Measurements from ENCODE around the gene DHDDS.
"Not testable (repeated sequence)": the region's sequence is repeated elsewhere in the genome, so short reads cannot be mapped to it uniquely, and the experiment has no call there.

The DHDDS gene, protein sequence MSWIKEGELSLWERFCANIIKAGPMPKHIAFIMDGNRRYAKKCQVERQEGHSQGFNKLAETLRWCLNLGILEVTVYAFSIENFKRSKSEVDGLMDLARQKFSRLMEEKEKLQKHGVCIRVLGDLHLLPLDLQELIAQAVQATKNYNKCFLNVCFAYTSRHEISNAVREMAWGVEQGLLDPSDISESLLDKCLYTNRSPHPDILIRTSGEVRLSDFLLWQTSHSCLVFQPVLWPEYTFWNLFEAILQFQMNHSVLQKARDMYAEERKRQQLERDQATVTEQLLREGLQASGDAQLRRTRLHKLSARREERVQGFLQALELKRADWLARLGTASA

DNA sequence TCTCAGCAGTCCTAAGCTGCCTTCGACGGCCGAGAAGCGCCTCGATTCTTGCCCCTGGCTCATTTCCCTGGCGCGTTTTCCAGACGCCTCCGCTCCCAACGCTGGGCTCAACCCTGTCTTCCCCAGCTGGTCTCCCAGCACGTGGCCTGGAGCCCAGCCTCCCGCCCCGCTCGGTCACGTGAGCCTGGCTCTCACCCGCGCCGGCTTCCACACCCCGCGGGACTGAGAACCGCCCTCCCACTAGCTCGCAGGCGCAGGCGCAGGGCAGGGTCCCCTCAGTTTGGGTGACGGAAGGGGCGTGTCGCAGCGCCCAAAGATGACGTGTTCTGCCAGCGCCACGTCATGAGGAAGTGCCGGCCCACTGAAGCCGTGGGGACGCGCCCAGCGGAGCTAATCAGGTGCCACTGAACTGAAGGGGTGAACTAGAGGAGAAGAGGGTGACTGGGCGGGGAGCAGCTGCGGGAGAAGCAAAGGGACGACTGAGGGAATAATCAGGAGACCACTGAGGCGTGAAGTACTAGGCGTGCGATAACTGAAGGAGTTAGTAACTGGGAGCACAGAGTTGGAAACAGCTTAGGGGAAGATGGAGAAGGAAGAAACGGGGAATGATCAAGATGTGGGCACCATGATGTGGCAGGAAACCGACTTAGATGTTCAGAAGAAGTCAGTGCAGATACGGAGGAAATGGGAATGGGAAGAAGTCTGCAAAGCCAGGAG lies at the start of gene DHDDS:
DHDDS (plus strand) TSS at position 343 of the 717 bp plus-strand sequence. CDS start 625 bp downstream, outside the sequence.
- DNase-seq (peak; percentile 98), ATAC-seq (peak; percentile 97)
- Mint-ChIP-seq H3K4me1 (peaks cover 33% of the 10 kb centered on the region), H3K27ac (peak within 1 kb of the TSS; percentile 92), H3K27me3 (no peaks in the 10 kb centered on the region), H3K4me3 (peak within 1 kb of the TSS; percentile 98), H3K36me3 (ENCODE audit: low read depth) (peaks cover 8% of the 10 kb centered on the region), H3K9me3 (no peaks in the 10 kb centered on the region)

DNA sequence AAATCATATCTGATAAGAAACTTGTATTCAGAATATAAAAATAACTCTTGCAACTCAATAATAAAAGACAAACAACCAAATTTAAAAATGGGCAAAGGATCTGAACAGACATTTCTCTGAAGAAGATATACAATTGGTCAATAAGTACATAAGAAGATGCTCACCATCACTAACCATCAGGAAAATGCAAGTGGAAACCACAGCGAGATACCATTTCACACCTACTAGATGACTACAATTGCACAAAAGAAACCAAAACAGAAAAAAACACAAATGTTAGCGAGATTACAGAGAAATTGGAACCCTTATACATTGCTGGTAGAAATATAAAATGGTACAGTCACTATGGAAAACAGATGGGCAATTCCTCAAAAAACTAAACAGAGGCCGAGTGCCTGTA lies 48.0 kb upstream of the DHDDS start:
- H3K27me3 Mint-ChIP-seq, result peaks cover 2% of the 10 kb centered on the region
- peak overlapping the region; percentile 7 for H3K4me3 Mint-ChIP-seq
- ATAC-seq (no peak), DNase-seq (no peak)
- no peaks in the 10 kb centered on the region for H3K9me3 Mint-ChIP-seq
- peak overlapping the region; percentile 4 for H3K27ac Mint-ChIP-seq
- H3K36me3 Mint-ChIP-seq (ENCODE audit: low read depth), result no peaks in the 10 kb centered on the region
- H3K4me1 Mint-ChIP-seq, result peaks cover 53% of the 10 kb centered on the region

GRCh38 chr1:26385063-26385462 lies 47.1 kb upstream of the DHDDS start:
- H3K36me3 Mint-ChIP-seq (ENCODE audit: low read depth); DNase-seq; H3K27ac Mint-ChIP-seq; H3K27me3 Mint-ChIP-seq; H3K9me3 Mint-ChIP-seq; H3K4me3 Mint-ChIP-seq; ATAC-seq: not testable (repeated sequence)
- H3K4me1 Mint-ChIP-seq, result peaks cover 56% of the 10 kb centered on the region

- no peak overlapping the region for H3K4me3 Mint-ChIP-seq
- H3K36me3 Mint-ChIP-seq (ENCODE audit: low read depth), result no peaks in the 10 kb centered on the region
- ATAC-seq, result peak; percentile 57
- peaks cover 3% of the 10 kb centered on the region for H3K27me3 Mint-ChIP-seq
- H3K27ac Mint-ChIP-seq, result peak overlapping the region; percentile 27
- peaks cover 64% of the 10 kb centered on the region for H3K4me1 Mint-ChIP-seq
- no peak for DNase-seq
- H3K9me3 Mint-ChIP-seq, result no peaks in the 10 kb centered on the region
Observed at GRCh38 chr1:26387447-26387846, 44.7 kb upstream of the DHDDS start.

DNA sequence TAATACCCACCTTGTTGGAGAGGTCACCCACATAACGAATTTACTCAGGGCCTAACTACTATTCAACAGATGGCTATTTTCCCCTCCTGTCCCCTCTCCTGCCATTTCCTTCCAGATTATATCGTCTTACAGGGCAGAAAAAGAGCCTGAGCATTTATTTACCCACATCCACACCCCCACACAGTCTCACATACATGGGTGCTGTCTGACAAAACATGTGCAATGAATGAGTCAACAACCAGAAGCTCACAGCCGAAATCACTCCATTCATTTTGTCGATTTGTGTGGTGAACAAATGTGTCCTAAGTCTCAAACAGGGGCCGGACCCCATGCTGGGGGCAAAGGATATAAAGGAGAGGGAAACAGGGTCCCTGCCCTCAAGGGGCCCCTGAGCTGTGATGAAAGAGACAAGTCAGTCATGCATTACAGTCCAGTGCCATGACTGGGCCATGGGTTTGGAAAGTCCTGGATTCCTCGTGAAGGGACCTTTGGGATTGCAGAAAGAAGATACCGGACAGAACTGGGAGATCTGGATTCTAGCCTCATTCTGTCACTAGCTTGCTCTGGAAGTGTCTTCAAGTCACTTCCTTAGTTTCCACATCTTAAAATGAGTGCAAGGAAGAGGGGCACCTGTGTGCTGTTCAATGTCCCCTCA lies 43.2 kb upstream of the DHDDS start:
- Mint-ChIP-seq H3K4me1 (peaks cover 63% of the 10 kb centered on the region), H3K9me3 (no peaks in the 10 kb centered on the region), H3K27me3 (peaks cover 3% of the 10 kb centered on the region), H3K4me3 (no peak overlapping the region), H3K27ac (peak overlapping the region; percentile 4), H3K36me3 (ENCODE audit: low read depth) (no peaks in the 10 kb centered on the region)
- no peak for DNase-seq
- peak; percentile 52 for ATAC-seq

DNA sequence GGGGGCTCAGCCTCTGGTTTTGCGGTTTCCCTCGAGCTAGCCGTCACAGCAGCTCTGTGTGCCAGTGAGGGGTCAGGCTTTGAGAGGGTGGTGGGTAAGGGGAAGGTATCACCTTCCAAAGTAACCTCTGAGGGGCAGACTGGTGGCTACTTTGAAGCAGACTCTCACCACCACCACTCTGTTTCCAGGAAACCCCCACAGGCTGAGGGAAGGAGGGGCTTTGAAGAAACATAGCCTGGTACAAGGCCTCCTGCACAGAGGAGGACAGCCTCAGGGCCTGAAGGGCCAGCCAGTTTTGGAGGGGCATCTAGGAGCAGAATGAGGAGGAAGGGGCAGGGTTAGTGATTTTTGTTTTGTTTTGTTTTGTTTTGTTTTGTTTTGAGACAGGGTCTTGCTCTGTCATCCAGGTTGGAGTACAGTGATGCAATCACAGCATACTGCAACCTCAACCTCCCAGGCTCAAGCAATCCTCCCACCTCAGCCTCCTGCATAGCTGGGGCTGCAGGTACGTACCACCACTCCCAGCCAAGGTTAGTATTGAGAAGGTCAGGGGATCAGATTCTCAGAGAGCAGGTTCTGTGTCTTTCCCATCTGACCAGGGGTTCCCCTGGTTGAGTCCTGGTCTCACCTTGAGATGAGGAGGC lies 42.4 kb upstream of the DHDDS start:
- Mint-ChIP-seq H3K4me3 (no peak overlapping the region), H3K27me3 (peaks cover 3% of the 10 kb centered on the region), H3K9me3 (no peaks in the 10 kb centered on the region), H3K27ac (no peak overlapping the region), H3K36me3 (ENCODE audit: low read depth) (no peaks in the 10 kb centered on the region), H3K4me1 (peaks cover 56% of the 10 kb centered on the region)
- ATAC-seq (no peak), DNase-seq (no peak)

GRCh38 chr1:26391450-26391849 lies 40.7 kb upstream of the DHDDS start:
- Mint-ChIP-seq H3K4me1 (peaks cover 45% of the 10 kb centered on the region), H3K9me3 (no peaks in the 10 kb centered on the region), H3K27ac (no peak overlapping the region), H3K36me3 (ENCODE audit: low read depth) (no peaks in the 10 kb centered on the region), H3K27me3 (peaks cover 3% of the 10 kb centered on the region), H3K4me3 (no peak overlapping the region)
- peak; percentile 55 for ATAC-seq
- DNase-seq, result peak; percentile 51

DNA sequence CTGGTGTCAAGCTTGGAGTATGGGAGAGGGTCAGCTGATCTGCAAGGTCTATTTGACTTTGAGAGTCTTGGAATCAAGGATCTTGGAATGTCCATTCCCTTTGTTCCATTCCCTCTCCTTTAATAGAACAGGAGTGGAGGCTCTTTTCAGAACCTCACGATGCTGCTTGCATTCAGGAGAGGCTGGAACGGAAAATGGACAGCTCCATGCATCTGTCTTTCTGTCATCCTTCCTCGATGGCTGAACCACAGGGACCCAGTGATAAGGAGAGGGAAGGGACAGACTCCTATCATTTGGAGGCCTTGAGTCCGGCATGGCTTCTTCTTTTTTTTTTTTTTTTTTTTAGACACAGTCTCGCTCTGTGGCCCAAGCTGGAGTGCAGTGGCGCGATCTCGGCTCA lies 36.4 kb upstream of the DHDDS start:
- Mint-ChIP-seq H3K27me3 (peaks cover 3% of the 10 kb centered on the region), H3K9me3 (no peaks in the 10 kb centered on the region), H3K4me3 (no peak overlapping the region), H3K4me1 (peaks cover 14% of the 10 kb centered on the region), H3K36me3 (ENCODE audit: low read depth) (no peaks in the 10 kb centered on the region), H3K27ac (no peak overlapping the region)
- DNase-seq, result no peak
- ATAC-seq, result no peak

DNA sequence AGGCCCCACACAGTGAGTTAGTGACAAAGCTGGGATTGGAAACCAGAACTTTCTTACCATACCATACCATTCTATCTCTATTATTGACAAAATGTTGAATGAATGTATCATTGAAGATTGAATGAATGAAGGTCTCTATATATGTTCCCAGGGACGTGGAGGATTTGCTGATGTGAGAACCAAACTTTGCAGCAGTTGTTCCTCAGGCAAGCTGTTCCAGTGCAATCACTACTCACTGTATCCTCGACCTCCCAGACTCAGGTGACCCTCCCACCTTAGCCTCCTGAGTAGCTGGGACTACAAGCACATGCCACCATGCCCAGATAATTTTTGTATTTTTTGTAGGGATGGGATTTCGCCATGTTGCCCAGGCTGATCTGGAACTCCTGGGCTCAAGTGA lies 33.1 kb upstream of the DHDDS start:
- H3K9me3 Mint-ChIP-seq, result no peaks in the 10 kb centered on the region
- peaks cover 3% of the 10 kb centered on the region for H3K4me1 Mint-ChIP-seq
- peaks cover 16% of the 10 kb centered on the region for H3K27me3 Mint-ChIP-seq
- H3K27ac Mint-ChIP-seq, result no peak overlapping the region
- DNase-seq, result no peak
- H3K4me3 Mint-ChIP-seq, result no peak overlapping the region
- ATAC-seq, result no peak
- H3K36me3 Mint-ChIP-seq (ENCODE audit: low read depth), result no peaks in the 10 kb centered on the region

DNA sequence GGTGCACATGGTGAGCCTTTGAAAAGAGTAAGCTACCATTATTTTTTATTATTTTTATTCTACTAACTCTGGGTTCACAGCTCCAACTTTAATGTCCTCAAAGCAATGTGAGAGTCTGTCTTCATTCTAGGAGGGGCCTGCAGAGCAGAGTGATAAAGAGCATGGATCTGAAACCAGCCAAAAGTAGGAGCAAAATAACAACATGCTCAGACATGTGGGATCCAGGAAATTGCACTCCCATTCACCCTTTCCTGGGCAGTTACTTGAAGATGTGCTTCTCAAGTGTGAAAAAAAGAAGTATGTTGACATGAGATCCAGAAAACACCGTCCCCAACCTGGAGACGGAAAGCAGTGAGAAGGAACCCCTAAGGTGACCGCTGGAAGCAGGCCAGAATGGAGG lies 30.2 kb upstream of the DHDDS start:
- no peaks in the 10 kb centered on the region for H3K4me1 Mint-ChIP-seq
- no peak for DNase-seq

DNA sequence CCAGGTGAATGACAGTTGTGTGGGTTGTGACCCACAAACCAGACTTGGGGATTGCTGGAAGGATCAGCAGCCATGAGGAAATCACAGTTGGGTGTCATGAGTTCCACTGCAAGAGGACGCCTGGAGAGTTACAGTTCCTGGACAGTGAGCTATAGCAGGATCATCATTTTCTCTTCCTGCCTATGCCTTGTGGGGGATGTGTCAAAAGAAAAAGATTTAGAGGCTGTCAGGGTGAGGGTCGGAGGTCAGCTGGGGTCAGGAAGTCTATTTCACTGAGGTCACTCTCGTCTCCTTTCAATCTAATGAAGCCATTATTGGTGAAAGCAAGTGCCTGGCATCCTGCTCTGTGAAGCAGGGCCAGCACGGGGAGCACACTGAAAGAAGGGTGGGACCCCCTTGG lies 28.5 kb upstream of the DHDDS start:
- Mint-ChIP-seq H3K36me3 (ENCODE audit: low read depth) (no peaks in the 10 kb centered on the region), H3K9me3 (no peaks in the 10 kb centered on the region), H3K27me3 (peaks cover 34% of the 10 kb centered on the region), H3K27ac (no peak overlapping the region), H3K4me3 (no peak overlapping the region), H3K4me1 (peaks cover 3% of the 10 kb centered on the region)
- ATAC-seq, result no peak
- no peak for DNase-seq

More for the DNA sequence above, 30.2 kb upstream of the DHDDS start:
- Mint-ChIP-seq H3K9me3 (no peaks in the 10 kb centered on the region), H3K27me3 (peaks cover 27% of the 10 kb centered on the region), H3K4me3 (no peak overlapping the region), H3K27ac (no peak overlapping the region), H3K36me3 (ENCODE audit: low read depth) (no peaks in the 10 kb centered on the region)
- ATAC-seq, result no peak

DNA sequence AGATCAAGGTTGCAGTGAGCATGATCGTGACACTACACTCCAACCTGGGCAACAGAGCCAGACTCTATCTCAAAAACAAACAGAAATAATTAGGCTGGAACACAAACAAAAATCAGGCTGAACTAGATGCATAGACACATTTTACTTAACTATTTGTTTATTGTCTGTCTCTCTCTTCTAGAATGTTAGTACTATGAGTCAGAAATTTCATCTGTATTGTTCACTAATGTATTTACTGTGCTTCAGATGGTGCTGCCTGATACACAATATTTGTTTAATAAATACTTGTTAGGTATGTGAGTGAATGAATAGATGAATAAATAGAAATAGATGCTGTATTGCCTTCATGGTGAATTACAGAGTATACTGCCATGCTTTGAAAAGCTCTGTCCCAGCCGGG lies 27.5 kb upstream of the DHDDS start:
- Mint-ChIP-seq H3K27ac (no peak overlapping the region), H3K4me1 (peaks cover 11% of the 10 kb centered on the region), H3K9me3 (no peaks in the 10 kb centered on the region), H3K4me3 (no peak overlapping the region), H3K27me3 (peaks cover 43% of the 10 kb centered on the region), H3K36me3 (ENCODE audit: low read depth) (no peaks in the 10 kb centered on the region)
- ATAC-seq (no peak), DNase-seq (no peak)

DNA sequence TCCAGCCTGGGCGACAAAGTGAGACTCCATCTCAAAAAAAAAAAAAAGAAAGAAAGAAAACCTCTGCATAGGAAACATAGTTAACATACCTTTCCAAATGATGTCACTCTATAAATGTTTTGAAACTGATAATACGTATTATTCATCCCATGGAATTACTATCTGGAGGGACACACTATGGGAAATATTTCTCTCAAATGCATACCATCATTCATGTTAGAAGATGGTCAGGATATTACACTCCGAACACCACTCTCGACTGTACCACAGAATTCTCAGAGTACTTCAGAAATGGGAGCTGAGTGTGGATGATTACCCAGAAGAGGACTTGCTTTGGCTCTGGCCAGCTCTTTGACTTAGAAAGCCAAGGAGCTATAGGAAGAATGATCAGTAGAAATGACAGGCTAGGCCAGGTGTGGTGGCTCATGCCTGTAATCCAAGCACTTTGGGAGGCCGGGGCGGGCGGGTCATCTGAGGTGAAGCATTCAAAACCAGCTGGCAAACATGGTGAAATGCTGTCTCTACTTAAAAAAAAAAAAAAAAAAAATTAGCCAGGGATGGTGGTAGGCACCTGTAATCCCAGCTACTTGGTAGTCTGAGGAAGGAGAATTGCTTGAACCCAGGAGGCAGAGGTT lies 26.7 kb upstream of the DHDDS start:
- Mint-ChIP-seq H3K4me3 (no peak overlapping the region), H3K36me3 (ENCODE audit: low read depth) (no peaks in the 10 kb centered on the region), H3K4me1 (peaks cover 13% of the 10 kb centered on the region), H3K27me3 (peaks cover 48% of the 10 kb centered on the region), H3K9me3 (no peaks in the 10 kb centered on the region), H3K27ac (no peak overlapping the region)
- DNase-seq (no peak), ATAC-seq (no peak)

DNA sequence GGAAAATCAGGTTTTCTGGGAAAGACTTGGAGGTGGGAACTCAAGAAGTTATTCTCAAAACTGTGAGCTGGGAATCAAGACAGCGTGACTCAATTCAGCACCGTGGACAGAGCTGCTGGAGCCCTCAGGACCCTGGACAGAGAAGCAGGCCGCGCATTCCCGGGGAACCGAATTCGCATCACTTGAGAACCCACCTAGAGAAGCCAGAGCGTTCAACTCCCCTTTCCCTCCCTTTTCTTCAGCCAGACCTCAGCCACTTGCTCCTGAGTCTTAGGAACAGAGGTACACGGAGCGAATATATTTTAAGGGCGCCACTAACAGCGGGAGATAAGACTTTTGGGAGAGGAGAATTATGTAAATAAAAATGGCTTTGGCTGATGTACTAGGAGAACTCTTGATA lies 23.5 kb upstream of the DHDDS start:
- H3K27me3 Mint-ChIP-seq, result peaks cover 61% of the 10 kb centered on the region
- no peak overlapping the region for H3K4me3 Mint-ChIP-seq
- ATAC-seq, result peak; percentile 80
- no peaks in the 10 kb centered on the region for H3K36me3 Mint-ChIP-seq (ENCODE audit: low read depth)
- peak; percentile 78 for DNase-seq
- H3K4me1 Mint-ChIP-seq, result peaks cover 17% of the 10 kb centered on the region
- no peaks in the 10 kb centered on the region for H3K9me3 Mint-ChIP-seq
- H3K27ac Mint-ChIP-seq, result no peak overlapping the region

All from activated naive CD8-positive, alpha-beta T cell treated with anti-CD3 and anti-CD28 coated beads, Interleukin-2, amount 50 U/mL, for 24 hours (primary cell).